Measurements from ENCODE around the gene SSBP3. TPM values are rescaled to one million over a fixed set of nuclear protein-coding genes. Genes with fewer than 3 reads are reported as not detected.

Gene SSBP3
- polyA plus RNA-seq, 4 donors, result 110 to 130 (median 123) TPM

DNA sequence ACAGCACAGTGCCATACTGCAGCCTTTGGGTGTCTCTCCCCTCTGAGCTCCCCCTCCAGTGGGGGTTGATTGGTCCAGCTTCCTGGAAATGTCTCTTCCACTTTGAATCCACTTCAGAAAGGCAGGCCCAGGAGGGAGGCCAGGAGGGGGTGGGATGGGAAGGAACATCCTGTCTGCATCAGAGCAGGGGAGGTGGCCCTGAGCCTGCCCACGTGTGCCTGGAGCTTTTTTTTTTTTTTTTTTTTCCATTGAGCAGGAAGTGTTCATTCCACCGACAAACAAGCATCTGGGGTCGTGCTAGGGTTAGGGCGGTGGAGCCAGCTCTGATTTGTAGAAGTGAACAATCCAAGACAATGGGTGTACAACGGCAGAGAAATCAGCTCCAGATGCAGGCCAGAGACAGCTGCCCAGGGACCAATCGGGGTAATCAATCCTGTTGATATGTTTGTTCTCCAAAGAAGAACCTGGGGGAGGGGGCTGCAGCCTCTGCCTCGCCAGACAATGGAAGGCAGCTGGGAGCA lies 93.3 kb downstream of the SSBP3 start:
- no peak for DNase-seq (ENCODE audit: low read depth in 4 of 4, low spot score in 2 of 4)

- DNase-seq (ENCODE audit: low read depth in 4 of 4, low spot score in 2 of 4), result no peak
Measured at GRCh38 chr1:54311506-54311905, 94.7 kb downstream of the SSBP3 start.

DNA sequence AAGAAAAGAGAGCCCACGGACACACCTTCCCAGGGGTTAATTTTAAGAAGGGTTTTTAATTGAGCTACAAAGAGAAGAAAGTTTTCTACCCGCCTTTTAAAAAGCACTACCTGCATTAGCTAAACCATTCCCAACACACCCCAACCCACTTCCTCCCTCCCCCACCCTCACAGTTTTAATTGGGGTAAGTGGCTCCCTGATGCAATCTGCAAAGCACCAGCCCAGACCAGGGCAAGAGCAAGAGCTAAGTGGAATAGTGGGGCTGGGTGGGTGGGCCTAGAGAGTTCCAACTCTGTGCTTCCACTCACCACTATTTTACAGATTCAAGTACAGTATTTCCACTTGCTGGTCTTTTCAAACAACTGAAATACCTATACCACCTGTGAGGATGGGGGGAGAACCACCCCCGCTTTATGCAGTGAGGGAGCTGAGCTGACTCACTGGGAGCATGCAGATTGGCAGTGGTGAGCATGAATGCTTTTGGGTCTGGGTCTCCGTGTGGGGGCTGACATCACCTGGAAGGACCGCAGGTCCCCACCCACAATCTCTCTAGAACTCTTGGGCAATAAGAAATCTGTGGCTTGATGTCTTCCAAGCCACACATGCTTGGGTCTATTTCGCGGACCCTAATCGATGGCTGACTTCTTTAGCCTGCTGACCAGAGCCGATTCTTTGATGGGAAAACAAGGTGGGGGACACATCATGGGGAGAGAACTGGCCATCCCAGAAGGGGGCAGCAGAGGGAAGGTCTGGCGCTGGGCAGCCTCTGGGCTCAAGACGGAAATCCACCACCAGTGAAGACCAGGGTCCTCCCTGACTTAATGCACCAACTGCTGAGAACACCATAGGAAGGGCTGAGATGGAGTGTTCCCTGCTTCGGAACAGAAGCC lies 95.5 kb downstream of the SSBP3 start:
- DNase-seq (ENCODE audit: low read depth in 4 of 4, low spot score in 2 of 4), result no peak

DNA sequence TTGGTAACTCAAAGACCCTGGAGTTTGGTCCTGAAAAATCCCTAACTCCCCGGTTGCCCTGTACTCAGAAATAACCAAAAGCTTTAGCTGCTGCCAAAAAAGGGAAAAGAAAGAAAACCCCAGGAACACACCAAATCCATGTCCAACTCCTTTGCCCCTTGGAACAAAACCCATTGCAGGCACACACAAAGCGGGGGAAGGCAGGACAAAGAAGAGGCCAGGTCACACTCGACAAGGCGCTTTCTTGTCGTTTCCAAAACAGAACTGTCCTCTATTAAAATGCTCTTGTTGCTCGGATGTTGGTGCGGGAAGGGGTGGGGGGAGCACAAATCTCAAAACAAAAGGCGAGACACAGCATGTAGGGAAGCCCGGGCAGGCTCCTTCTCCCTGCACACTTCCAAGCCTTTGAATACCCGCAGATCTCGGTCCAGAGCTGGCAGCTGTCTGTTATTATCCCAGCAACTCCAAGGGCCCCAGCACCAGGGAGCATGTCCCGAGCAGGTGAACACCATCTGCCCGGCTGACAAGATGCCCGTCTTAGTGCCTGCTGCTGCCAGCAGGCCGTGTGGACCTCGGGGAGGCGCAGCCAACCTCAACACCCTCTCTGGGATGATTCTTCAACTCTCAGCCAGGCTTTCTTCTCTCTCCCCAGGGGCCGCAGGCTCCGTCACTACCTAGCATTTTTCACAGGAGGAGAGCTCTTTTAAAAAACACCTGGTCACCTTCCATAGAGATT lies 96.4 kb downstream of the SSBP3 start:
- no peak for DNase-seq (ENCODE audit: low read depth in 4 of 4, low spot score in 2 of 4)

DNA sequence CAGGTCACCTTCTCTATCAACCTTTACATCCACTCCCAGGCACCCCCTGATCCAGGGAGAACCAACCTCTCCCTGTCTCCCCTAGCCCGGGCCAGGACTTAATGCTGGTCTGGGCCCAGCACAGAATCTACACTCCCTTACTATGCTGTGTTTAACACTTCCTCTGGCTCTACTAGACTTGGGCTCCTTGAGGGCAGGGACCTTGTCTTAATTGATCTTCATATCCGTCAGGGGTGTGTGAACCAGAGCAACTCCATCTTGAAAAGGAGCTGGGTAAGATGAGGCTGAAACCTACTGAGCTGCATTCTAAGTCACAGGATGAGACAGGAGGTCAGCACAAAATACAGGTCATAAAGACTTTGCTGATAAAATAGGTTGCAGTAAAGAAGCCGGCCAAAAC lies 98.9 kb downstream of the SSBP3 start:
- DNase-seq (ENCODE audit: low read depth in 4 of 4, low spot score in 2 of 4), result no peak

DNA sequence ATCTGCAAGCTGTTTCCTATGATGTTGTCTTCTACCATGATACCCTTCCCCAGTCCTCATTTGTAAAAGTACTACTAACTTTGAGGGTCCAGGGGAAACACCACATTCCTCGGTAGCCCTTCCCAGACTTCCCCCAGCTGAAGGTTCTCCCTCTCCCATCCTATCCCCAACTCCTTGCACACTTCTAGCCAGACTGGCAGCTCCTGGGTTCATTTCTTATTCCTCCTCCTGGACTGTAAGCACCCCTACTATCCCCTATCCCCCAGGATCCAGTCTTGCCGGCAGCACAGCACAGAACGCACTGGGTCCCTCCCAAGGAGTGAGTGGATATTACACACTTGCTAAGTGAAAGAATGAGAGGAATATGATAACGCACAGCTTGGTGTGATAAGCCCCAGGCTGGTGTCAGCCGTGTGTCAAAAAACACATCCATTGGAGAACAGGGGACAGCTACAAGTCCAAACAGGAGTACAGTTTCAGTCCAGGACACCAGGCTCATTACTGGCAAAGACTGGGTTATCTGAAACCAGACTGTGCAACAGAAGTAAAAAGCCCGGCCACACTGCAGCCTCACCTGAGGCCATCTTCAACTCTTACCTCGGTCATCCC lies 100.2 kb downstream of the SSBP3 start:
- DNase-seq (ENCODE audit: low read depth in 4 of 4, low spot score in 2 of 4), result no peak

- DNase-seq (ENCODE audit: low read depth in 4 of 4, low spot score in 2 of 4), result no peak
Measured at GRCh38 chr1:54304518-54304917, 101.7 kb downstream of the SSBP3 start.

GRCh38 chr1:54302951-54303843 lies 103.0 kb downstream of the SSBP3 start:
- DNase-seq (ENCODE audit: low read depth in 4 of 4, low spot score in 2 of 4), result no peak

DNA sequence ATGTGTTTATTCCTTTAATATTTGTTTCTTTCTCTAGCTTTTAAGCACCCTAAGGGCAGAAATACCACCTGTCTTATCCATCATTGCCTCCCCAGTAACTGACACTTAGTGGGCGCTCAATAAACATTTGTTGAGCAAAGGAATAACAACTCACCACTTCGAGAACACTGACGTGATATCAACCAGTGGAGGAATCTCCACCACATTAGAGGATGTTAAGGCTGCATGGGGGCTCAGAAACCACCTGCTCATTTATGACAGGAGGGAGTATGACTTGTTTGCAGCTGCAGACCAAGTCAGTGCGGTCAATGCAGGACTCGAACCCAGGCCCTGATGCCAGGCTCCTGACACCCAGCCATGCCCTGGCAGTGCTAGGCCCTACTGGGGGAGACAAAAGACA lies 103.6 kb downstream of the SSBP3 start:
- DNase-seq (ENCODE audit: low read depth in 4 of 4, low spot score in 2 of 4), result no peak

GRCh38 chr1:54301497-54301896 lies 104.7 kb downstream of the SSBP3 start:
- DNase-seq (ENCODE audit: low read depth in 4 of 4, low spot score in 2 of 4), result no peak

- no peak for DNase-seq (ENCODE audit: low read depth in 4 of 4, low spot score in 2 of 4)
Measured at GRCh38 chr1:54300401-54300800, 105.8 kb downstream of the SSBP3 start.

DNA sequence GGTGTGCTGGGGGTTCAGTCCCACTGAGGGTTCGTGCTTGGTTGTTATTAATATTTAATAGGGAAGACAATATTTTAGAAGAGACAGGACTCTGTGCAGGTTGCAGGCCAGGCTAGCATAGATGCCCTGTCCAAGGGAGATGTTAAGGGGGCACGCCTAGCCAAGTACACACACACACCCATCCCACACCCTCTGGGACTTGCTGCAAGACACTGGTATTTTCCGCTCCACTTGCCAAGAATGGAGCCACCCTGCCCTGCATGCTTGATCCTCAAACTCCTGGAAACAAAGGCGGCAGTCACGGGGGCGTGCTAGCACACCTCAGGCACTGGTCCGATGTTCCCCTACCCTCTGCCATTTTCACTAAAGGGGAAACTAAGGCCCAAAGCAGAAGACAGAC lies 107.2 kb downstream of the SSBP3 start:
- no peak for DNase-seq (ENCODE audit: low read depth in 4 of 4, low spot score in 2 of 4)

DNA sequence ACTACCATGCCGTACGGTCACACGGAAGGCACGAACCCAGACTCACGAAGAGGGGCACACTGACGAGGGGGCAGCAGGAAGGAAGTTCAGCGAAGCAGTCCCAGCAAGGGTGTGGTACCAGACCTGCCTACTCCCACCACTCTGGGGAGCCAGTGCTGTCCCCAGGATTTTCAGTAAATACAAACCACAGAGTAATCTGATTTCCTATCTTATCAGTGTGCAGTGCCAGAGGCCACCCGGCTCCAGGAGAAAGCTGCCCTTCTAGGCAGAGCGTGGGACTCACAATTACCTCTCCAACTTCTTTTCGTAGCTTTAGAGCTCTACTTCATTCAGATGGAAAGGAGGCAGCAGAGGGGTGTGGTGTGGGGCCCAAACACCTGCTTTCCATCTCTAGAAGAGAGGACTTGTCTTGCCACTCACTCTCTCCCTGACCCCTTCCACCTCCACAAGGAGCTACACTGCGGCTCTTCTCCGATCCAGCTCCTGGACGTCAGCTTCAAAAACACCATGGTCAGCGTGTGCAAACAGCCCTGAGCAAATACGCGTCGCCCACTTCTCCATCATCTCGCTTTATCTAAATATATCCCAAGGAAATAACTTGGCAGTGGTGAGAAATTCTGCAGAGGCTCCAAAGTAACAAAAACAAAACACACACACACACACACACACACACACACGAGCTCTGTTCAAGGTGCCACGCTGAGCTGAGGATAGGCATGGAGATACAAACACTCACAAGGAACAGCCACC lies 107.7 kb downstream of the SSBP3 start:
- DNase-seq (ENCODE audit: low read depth in 4 of 4, low spot score in 2 of 4), result no peak

GRCh38 chr1:54297596-54298283 lies 108.5 kb downstream of the SSBP3 start:
- no peak for DNase-seq (ENCODE audit: low read depth in 4 of 4, low spot score in 2 of 4)

DNA sequence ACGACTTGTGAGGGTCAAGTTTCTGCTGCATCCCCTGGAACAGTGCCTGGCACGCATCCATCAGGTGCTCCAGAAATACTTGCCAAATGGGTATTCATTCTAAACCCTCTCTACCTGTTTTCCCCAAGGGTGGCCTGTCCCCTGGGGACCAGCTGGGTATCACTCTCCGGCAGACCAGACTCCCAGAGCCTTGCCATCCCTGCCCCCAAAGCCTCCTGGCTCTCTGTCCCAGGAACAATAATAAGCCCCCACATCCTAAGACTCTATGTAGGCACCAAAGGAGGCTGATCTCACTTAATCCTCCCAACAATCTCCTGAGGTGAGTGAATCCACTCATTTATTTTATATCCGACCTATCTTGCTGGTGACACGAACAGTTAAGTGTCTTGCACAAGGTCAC lies 109.5 kb downstream of the SSBP3 start:
- no peak for DNase-seq (ENCODE audit: low read depth in 4 of 4, low spot score in 2 of 4)

GRCh38 chr1:54294887-54295286 lies 111.3 kb downstream of the SSBP3 start:
- no peak for DNase-seq (ENCODE audit: low read depth in 4 of 4, low spot score in 2 of 4)

DNA sequence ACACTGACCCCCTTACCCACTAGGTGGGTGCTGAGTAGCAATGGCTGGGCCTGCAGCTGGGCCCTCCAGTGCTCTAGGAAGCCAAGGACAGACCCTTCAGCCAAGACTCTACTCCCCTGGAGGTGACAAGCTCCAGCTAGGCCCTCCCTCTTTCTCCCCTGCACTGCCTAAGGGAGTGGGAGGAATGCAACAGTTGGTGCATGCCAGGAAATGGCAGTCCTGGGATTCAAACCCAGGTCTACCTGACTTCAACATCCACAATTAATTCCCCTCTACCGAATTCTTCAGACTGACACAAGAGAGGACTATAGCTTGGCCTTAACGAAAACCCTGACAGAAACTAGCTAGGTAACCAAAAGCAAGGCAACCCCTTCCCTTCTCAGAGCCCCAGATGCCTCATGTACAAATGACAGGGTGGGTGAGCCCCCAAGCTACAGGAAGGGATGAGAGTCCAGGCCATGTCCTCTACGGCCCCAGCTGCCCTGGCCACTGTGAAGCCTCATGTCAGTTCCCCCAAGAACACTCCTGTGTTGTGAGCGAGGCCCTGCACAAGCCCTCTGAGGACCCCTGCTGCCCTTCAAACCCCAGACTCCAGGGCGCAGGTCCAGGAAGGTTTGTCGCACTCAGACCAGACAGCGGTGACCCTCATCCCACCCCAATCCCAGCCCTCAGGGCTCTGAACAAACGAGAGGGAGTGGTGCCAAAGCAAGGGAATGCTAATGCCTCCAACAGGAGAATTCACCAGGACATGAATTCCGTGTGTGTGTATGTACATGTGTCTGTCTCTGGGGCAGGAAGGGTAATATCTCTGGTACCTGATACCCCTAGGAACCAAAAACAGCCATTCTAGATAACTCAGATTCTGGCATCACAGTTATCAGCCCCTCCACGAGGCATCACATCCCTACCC lies 113.9 kb downstream of the SSBP3 start:
- no peak for DNase-seq (ENCODE audit: low read depth in 4 of 4, low spot score in 2 of 4)

Measured in left renal cortex interstitium (tissue), 4 donors.